ENCODE results near the gene MLLT3. TPM values are rescaled to one million over a fixed set of nuclear protein-coding genes. Genes with fewer than 3 reads are reported as not detected.
A peak's percentile ranks its signal among the peaks of the same experiment; 100 is the strongest.

MLLT3 gene
- total RNA-seq, 1 experiment from 2014 or later = 24.2 TPM

DNA sequence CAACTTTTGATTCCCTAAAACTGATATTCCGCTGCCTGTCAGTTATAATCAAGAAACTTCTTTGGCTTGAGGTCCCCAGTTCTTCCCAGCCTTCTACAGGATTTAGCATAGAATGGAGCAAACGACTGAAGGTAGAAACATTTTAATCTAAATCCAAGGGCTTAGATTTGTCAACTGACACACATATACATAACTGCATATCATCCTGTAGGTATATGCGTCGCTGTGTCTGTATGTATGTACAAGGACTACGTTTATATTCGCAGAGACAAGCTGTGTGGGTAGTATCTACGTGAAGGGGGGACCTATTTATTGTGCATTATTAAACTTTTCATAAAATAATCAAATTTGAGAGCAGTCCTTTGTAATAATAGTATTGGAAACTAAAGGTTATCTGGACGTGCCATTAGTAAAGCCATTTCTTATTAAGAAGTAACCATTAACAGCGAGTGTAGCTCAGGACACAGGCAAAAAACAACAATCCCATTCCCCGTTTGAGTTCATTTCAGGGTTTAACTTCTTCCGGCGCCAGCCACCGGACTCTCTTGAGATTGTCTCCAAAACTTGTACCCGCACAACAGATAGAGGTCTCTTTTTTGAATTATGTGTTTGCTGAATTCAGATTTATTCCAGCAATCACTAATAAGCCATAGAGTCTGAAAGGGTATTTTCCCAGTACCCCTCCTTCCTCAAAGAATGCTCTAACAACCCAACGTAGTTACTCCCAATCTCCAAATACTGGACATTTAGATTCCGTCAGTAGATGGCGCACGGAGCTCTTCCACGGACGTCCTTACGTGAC lies 2.1 kb upstream of the MLLT3 start:
- peaks cover 32% of the 10 kb centered on the region for H3K4me1 ChIP-seq (ENCODE audit: insufficient read depth, low read length, poor library complexity, severe bottlenecking)
- H3K36me3 ChIP-seq (ENCODE audit: insufficient read depth, low read length, poor library complexity, severe bottlenecking) = no peaks in the 10 kb centered on the region
- peak overlapping the region; percentile 74 for H3K4me3 ChIP-seq (ENCODE audit: low read depth, low read length, poor library complexity, severe bottlenecking)
- intact Hi-C loops (cut with micrococcal nuclease; ENCODE audit: unreplicated experiment) = loop anchor here (1.0 to 10.0 kb wide), 4 partner anchors 250 to 697 kb away; no protein-coding TSS in a partner anchor
- peak overlapping the region; percentile 87 for H3K27ac ChIP-seq (ENCODE audit: low read depth, low read length, poor library complexity, severe bottlenecking)
- H3K9me3 ChIP-seq (ENCODE audit: low read depth, low read length, poor library complexity, severe bottlenecking) = no peaks in the 10 kb centered on the region
- no TSS peak for BruUV-seq (replicated peaks)
- DNase-seq (ENCODE audit: low spot score) = peak; percentile 82
- no peaks in the 10 kb centered on the region for H3K27me3 ChIP-seq (replicated peaks; ENCODE audit: insufficient read depth, low read depth, low read length, poor library complexity)
- peak; percentile 72 for TF ChIP-seq CTCF (conservative IDR thresholded peaks at IDR 0.05; ENCODE audit: low read depth, low read length)
- no peak for TF ChIP-seq EZH2 (IDR thresholded peaks at IDR 0.05; ENCODE audit: borderline replicate concordance, low read depth, low read length, poor library complexity, severe bottlenecking)
- POLR2A ChIA-PET (ENCODE audit: low non-redundant PET) = interaction anchor here (0.6 kb wide), 1 partner anchor 167 kb away, joined by 3 read pairs; no protein-coding TSS in a partner anchor
- CTCF ChIA-PET = interaction anchor here (0.6 to 0.9 kb wide), 2 partner anchors 89 to 274 kb away, joined by 3 read pairs; no protein-coding TSS in a partner anchor

- Histone ChIP-seq H3K9me3 (ENCODE audit: low read depth, low read length, poor library complexity, severe bottlenecking) (no peaks in the 10 kb centered on the region), H3K27me3 (replicated peaks; ENCODE audit: insufficient read depth, low read depth, low read length, poor library complexity) (no peaks in the 10 kb centered on the region), H3K27ac (ENCODE audit: low read depth, low read length, poor library complexity, severe bottlenecking) (peak overlapping the region; percentile 87), H3K4me1 (ENCODE audit: insufficient read depth, low read length, poor library complexity, severe bottlenecking) (peaks cover 32% of the 10 kb centered on the region), H3K4me3 (ENCODE audit: low read depth, low read length, poor library complexity, severe bottlenecking) (peak overlapping the region; percentile 74), H3K36me3 (ENCODE audit: insufficient read depth, low read length, poor library complexity, severe bottlenecking) (no peaks in the 10 kb centered on the region)
- no peak for TF ChIP-seq CTCF (conservative IDR thresholded peaks at IDR 0.05; ENCODE audit: low read depth, low read length)
- TSS peak; percentile 86 for BruUV-seq (replicated peaks)
- POLR2A ChIA-PET (ENCODE audit: low non-redundant PET) = interaction anchor here (0.5 kb wide), 1 partner anchor 185 kb away, joined by 3 read pairs; no protein-coding TSS in a partner anchor
- DNase-seq (ENCODE audit: low spot score) = no peak
- CTCF ChIA-PET = interaction anchor here (1.2 kb wide), 1 partner anchor 487 kb away, joined by 10 read pairs; no protein-coding TSS in a partner anchor
- intact Hi-C loops (cut with micrococcal nuclease; ENCODE audit: unreplicated experiment) = loop anchor here (1.0 to 10.0 kb wide), 4 partner anchors 251 to 696 kb away; no protein-coding TSS in a partner anchor
Observed at GRCh38 chr9:20623748-20624124, 1.4 kb upstream of the MLLT3 start.

DNA sequence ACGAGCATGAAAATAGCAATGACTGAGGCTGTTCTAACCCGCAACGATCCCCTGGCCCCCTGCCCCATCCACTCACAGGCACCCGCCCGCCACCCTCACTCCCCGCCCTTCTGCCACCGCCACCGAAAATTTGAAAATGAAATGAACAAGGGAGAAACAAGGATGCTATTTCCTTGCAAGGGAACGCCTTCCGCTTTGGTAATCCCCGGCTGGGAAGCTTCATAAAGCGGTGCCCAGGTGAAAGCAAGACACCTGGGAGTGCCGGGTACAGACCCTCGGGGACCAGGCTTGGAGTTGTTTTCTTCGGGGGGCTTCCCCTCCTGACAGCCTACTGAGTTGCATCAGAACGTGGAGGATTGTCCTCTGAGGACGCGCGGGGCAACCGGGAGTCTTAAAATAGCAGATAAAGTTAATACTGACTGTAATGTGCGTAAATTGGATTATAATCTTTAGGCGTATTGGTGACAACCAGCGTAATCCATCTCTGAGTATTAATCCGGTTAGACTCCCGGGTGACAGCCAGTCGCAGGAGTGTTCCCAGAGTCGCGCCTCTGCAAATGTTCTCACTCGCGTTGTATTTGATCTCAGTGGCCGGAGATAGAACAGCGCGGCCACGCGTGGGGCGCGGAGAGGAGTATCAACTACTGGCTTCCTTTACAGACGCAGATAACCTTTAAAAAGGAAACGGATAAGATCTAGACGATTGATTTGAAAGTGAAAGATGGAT lies 885 bp upstream of the MLLT3 start:
- Histone ChIP-seq H3K9me3 (ENCODE audit: low read depth, low read length, poor library complexity, severe bottlenecking) (no peaks in the 10 kb centered on the region), H3K36me3 (ENCODE audit: insufficient read depth, low read length, poor library complexity, severe bottlenecking) (no peaks in the 10 kb centered on the region), H3K4me3 (ENCODE audit: low read depth, low read length, poor library complexity, severe bottlenecking) (peak overlapping the region; percentile 74), H3K4me1 (ENCODE audit: insufficient read depth, low read length, poor library complexity, severe bottlenecking) (peaks cover 29% of the 10 kb centered on the region), H3K27ac (ENCODE audit: low read depth, low read length, poor library complexity, severe bottlenecking) (peak overlapping the region; percentile 87), H3K27me3 (replicated peaks; ENCODE audit: insufficient read depth, low read depth, low read length, poor library complexity) (no peaks in the 10 kb centered on the region)
- peak; percentile 47 for DNase-seq (ENCODE audit: low spot score)
- TF ChIP-seq EZH2 (IDR thresholded peaks at IDR 0.05; ENCODE audit: borderline replicate concordance, low read depth, low read length, poor library complexity, severe bottlenecking) = no peak
- no peak for TF ChIP-seq CTCF (conservative IDR thresholded peaks at IDR 0.05; ENCODE audit: low read depth, low read length)
- intact Hi-C loops (cut with micrococcal nuclease; ENCODE audit: unreplicated experiment) = loop anchor here (5.0 to 10.0 kb wide), 2 partner anchors 252 to 696 kb away; no protein-coding TSS in a partner anchor
- CTCF ChIA-PET = interaction anchor here (0.6 to 1.2 kb wide), 2 partner anchors 268 to 488 kb away, joined by 3 to 10 read pairs; no protein-coding TSS in a partner anchor
- no TSS peak for BruUV-seq (replicated peaks)
- POLR2A ChIA-PET (ENCODE audit: low non-redundant PET) = interaction anchor here (0.5 to 1.1 kb wide), 2 partner anchors 61 to 185 kb away, joined by 3 read pairs; partner anchors contain the start of gene FOCAD
